Tibial artery (tissue), 4 donors: ENCODE measurements around the gene CADM2.

Experiments
- DNase-seq, 2 donors: peaks; one replicate each; pipeline ENCODE4 v3.0.0-alpha.2; 2019
- H3K27ac ChIP-seq, 2 donors: fragments of 200-600 bp; sonication (generic) in 1 of 2; 1 replicate in 1 of 2; 2 replicates in 1 of 2; pipeline ENCODE4 v1.5.1; 2018 to 2019; ENCODE audit warnings: mild to moderate bottlenecking in 1 of 2
- H3K27me3 ChIP-seq, 2 donors: fragments of 200-600 bp; sonication (generic) in 1 of 2; one replicate each; pipeline versions ENCODE4 v1.5.1 to v1.6.0; 2016 to 2019
- H3K36me3 ChIP-seq, 3 donors: fragments of 200-600 bp; sonication (generic) in 2 of 3; one replicate each; pipeline ENCODE4 v1.5.1; 2016 to 2019; ENCODE audit warnings: mild to moderate bottlenecking in 2 of 3
- H3K4me1 ChIP-seq, 4 donors: fragments of 200-600 bp; sonication (generic) in 2 of 4; 1 replicate in 3 of 4; 2 replicates in 1 of 4; pipeline ENCODE4 v1.5.1; 2016 to 2019
- H3K4me3 ChIP-seq, 2 donors: fragments of 200-600 bp; sonication (generic) in 1 of 2; 1 replicate in 1 of 2; 2 replicates in 1 of 2; pipeline ENCODE4 v1.5.1; 2018 to 2019; ENCODE audit warnings: mild to moderate bottlenecking in 2 of 2
- H3K9me3 ChIP-seq, 3 donors: fragments of 200-600 bp; sonication (generic) in 1 of 3; one replicate each; pipeline ENCODE4 v1.5.1; 2016 to 2019
- CTCF ChIP-seq, 2 experiments: fragments of 200-600 bp in 1 of 2; fragments of 450-650 bp in 1 of 2; IDR thresholded peaks; one replicate each; pipeline ENCODE4 v1.5.1; 2017 to 2019; ENCODE audit warnings: antibody characterized with exemption in 2 of 2, mild to moderate bottlenecking in 1 of 2, moderate library complexity in 1 of 2
- intact Hi-C: fragments of 100-400 bp; cut with DNase I; formaldehyde crosslinking; loops from one replicate; pipeline ENCODE4 v1.15.0; 2023; ENCODE audit warnings: low total_unique reads

Gene CADM2

GRCh38 chr3:85387913-85388505 lies 429.2 kb downstream of the CADM2 start:
- TF ChIP-seq CTCF (IDR thresholded peaks at IDR 0.05) = no peak
- intact Hi-C loops = no loop called here
- Histone ChIP-seq H3K4me3 (no peak overlapping the region), H3K36me3 (no peaks in the 10 kb centered on the region), H3K27ac (no peak overlapping the region), H3K4me1 (no peaks in the 10 kb centered on the region), H3K27me3 (no peaks in the 10 kb centered on the region), H3K9me3 (no peaks in the 10 kb centered on the region)
- DNase-seq = no peak

- TF ChIP-seq CTCF (IDR thresholded peaks at IDR 0.05) = no peak
Observed at GRCh38 chr3:85394424-85394823, 435.6 kb downstream of the CADM2 start.

GRCh38 chr3:85397434-85397833 lies 438.6 kb downstream of the CADM2 start:
- Histone ChIP-seq H3K9me3 (no peaks in the 10 kb centered on the region), H3K27me3 (no peaks in the 10 kb centered on the region), H3K27ac (no peak overlapping the region), H3K4me1 (no peaks in the 10 kb centered on the region), H3K36me3 (no peaks in the 10 kb centered on the region), H3K4me3 (no peak overlapping the region)
- DNase-seq = no peak
- no peak for TF ChIP-seq CTCF (IDR thresholded peaks at IDR 0.05)
- intact Hi-C loops = no loop called here

More at GRCh38 chr3:85394424-85394823, 435.6 kb downstream of the CADM2 start:
- H3K4me1 ChIP-seq = no peaks in the 10 kb centered on the region
- H3K36me3 ChIP-seq = no peaks in the 10 kb centered on the region
- no peak overlapping the region for H3K4me3 ChIP-seq
- DNase-seq = no peak
- intact Hi-C loops = no loop called here
- H3K27me3 ChIP-seq = no peaks in the 10 kb centered on the region
- H3K9me3 ChIP-seq = no peaks in the 10 kb centered on the region
- no peak overlapping the region for H3K27ac ChIP-seq

GRCh38 chr3:85426121-85426520 lies 467.3 kb downstream of the CADM2 start:
- Histone ChIP-seq H3K4me3 (no peak overlapping the region), H3K27me3 (no peaks in the 10 kb centered on the region), H3K27ac (no peak overlapping the region), H3K36me3 (no peaks in the 10 kb centered on the region), H3K4me1 (no peaks in the 10 kb centered on the region), H3K9me3 (no peaks in the 10 kb centered on the region)
- intact Hi-C loops = no loop called here
- TF ChIP-seq CTCF (IDR thresholded peaks at IDR 0.05) = no peak
- DNase-seq = no peak

GRCh38 chr3:85427467-85427866 lies 468.7 kb downstream of the CADM2 start:
- no peaks in the 10 kb centered on the region for H3K9me3 ChIP-seq
- no peaks in the 10 kb centered on the region for H3K27me3 ChIP-seq
- intact Hi-C loops = no loop called here
- no peak for DNase-seq
- no peak for TF ChIP-seq CTCF (IDR thresholded peaks at IDR 0.05)
- no peaks in the 10 kb centered on the region for H3K4me1 ChIP-seq
- H3K27ac ChIP-seq = no peak overlapping the region
- no peak overlapping the region for H3K4me3 ChIP-seq
- no peaks in the 10 kb centered on the region for H3K36me3 ChIP-seq

GRCh38 chr3:85432081-85432480 lies 473.3 kb downstream of the CADM2 start:
- no peaks in the 10 kb centered on the region for H3K36me3 ChIP-seq
- no peaks in the 10 kb centered on the region for H3K4me1 ChIP-seq
- intact Hi-C loops = no loop called here
- no peak for TF ChIP-seq CTCF (IDR thresholded peaks at IDR 0.05)
- no peak overlapping the region for H3K4me3 ChIP-seq
- no peak overlapping the region for H3K27ac ChIP-seq
- DNase-seq = no peak
- no peaks in the 10 kb centered on the region for H3K9me3 ChIP-seq
- H3K27me3 ChIP-seq = no peaks in the 10 kb centered on the region
